Activated T-cell treated with anti-CD3 and anti-CD28 coated beads, Interleukin-2, amount 50 U/mL, for 4 hours (primary cell): ENCODE measurements around the gene IFNE. TPM values are rescaled to one million over a fixed set of nuclear protein-coding genes. Genes with fewer than 3 reads are reported as not detected.

Source experiments
- ATAC-seq, 2 donors: fragments of 200-7000 bp; cut with Tn5 transposase; one replicate each; pipeline ENCODE4 v1.10.0; 2021
- DNase-seq: peaks from one replicate; pipeline ENCODE4 v3.0.0-alpha.2; 2020
- H3K27me3 Mint-ChIP-seq: one replicate; pipeline ENCODE4 v1.8.0; 2021; ENCODE audit warnings: low read depth, mixed read lengths
- H3K36me3 Mint-ChIP-seq: one replicate; pipeline ENCODE4 v1.8.0; 2022; ENCODE audit warnings: mixed read lengths; ENCODE audit not compliant: insufficient read depth
- H3K4me1 Mint-ChIP-seq: one replicate; pipeline ENCODE4 v1.8.0; 2021; ENCODE audit warnings: low read depth, mixed read lengths
- H3K4me3 Mint-ChIP-seq: one replicate; pipeline ENCODE4 v1.8.0; 2021; ENCODE audit warnings: mild to moderate bottlenecking, moderate library complexity, mixed read lengths
- H3K9me3 Mint-ChIP-seq: one replicate; pipeline ENCODE4 v1.8.0; 2021; ENCODE audit warnings: mixed read lengths
- total RNA-seq, 3 donors: library from RNA; stranded (reverse); gene quantifications; one replicate each; pipeline ENCODE4 v1.2.1, GENCODE V29; 2021

The IFNE gene
- total RNA-seq = not detected

- Mint-ChIP-seq H3K4me1 (no peaks in the 10 kb centered on the region), H3K36me3 (no peaks in the 10 kb centered on the region), H3K9me3 (peaks cover 13% of the 10 kb centered on the region), H3K4me3 (no peak within 1 kb of the TSS), H3K27me3 (peaks cover 8% of the 10 kb centered on the region)
- ATAC-seq = no peak
- no peak for DNase-seq
These were observed at the start of gene IFNE for GRCh38 chr9:21482213-21482612. Gene IFNE (minus strand): TSS chr9:21482313. CDS start chr9:21481694, 619 bp downstream.

GRCh38 chr9:21528123-21528808 lies 46.2 kb upstream of the IFNE start:
- peaks cover 21% of the 10 kb centered on the region for H3K27me3 Mint-ChIP-seq
- no peaks in the 10 kb centered on the region for H3K4me1 Mint-ChIP-seq

GRCh38 chr9:21527579-21527978 lies 45.5 kb upstream of the IFNE start:
- no peaks in the 10 kb centered on the region for H3K4me1 Mint-ChIP-seq

More at GRCh38 chr9:21528123-21528808, 46.2 kb upstream of the IFNE start:
- no peaks in the 10 kb centered on the region for H3K9me3 Mint-ChIP-seq
- DNase-seq (no peak), ATAC-seq (no peak)
- H3K36me3 Mint-ChIP-seq = peaks cover 24% of the 10 kb centered on the region
- H3K4me3 Mint-ChIP-seq = no peak overlapping the region

DNA sequence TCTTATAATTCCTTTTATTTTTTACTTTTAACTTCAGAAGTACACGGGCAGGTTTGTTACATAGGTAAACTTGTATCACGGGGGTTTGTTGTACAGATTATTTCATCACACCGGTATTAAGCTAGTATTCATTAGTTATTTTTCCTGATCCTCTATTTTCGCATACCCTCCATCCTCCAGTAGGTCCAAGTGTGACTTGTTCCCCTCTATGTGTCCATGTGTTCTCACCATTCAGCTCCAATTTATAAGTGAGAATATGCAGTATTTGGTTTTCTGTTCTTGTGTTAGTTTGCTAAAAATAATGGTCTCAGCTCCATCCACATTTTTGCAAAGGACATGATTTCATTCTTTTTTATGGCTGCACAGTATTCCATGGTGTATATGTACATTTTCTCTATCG lies 43.1 kb upstream of the IFNE start:
- Mint-ChIP-seq H3K27me3 (peaks cover 19% of the 10 kb centered on the region), H3K4me1 (no peaks in the 10 kb centered on the region), H3K36me3 (peaks cover 24% of the 10 kb centered on the region), H3K9me3 (no peaks in the 10 kb centered on the region), H3K4me3 (no peak overlapping the region)
- ATAC-seq (no peak), DNase-seq (no peak)

More at GRCh38 chr9:21527579-21527978, 45.5 kb upstream of the IFNE start:
- H3K9me3 Mint-ChIP-seq = no peaks in the 10 kb centered on the region
- DNase-seq = no peak
- H3K27me3 Mint-ChIP-seq = peaks cover 21% of the 10 kb centered on the region
- no peak for ATAC-seq
- no peak overlapping the region for H3K4me3 Mint-ChIP-seq
- H3K36me3 Mint-ChIP-seq = peaks cover 24% of the 10 kb centered on the region

DNA sequence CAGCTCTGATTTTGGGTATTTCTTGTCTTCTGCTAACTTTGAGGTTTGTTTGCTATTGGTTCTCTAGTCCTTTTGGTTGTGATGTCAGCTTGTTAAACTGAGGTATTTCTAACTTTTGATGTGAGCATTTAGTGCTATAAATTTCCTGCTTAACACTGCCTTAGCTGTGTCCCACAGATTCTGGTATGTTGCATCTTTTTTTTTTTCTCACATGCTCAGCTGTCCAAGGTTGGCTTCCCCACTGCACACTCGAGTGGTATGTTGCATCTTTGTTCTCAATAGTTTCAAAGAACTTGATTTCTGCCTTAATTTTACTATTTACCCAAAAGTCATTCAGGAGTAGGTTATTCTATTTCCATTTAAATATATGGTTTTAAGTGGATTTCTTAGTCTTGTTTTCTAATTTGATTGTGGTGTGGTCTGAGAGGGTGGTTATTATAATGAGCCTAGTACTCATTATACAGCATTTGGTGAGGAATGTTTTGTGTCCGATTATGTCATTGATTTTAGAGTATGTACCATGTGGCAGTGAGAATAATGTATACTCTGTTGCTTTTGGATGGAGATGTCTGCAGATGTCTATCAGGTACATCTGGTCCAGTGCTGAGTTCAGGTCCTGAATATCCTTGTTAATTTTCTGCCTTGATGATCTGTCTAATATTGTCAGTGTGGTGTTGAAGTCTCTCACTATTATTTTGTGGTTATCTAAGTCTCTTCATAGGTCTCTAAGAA lies 42.2 kb upstream of the IFNE start:
- peaks cover 19% of the 10 kb centered on the region for H3K27me3 Mint-ChIP-seq
- no peak overlapping the region for H3K4me3 Mint-ChIP-seq
- H3K4me1 Mint-ChIP-seq = no peaks in the 10 kb centered on the region
- H3K9me3 Mint-ChIP-seq = no peaks in the 10 kb centered on the region
- DNase-seq = no peak
- ATAC-seq = no peak
- peaks cover 24% of the 10 kb centered on the region for H3K36me3 Mint-ChIP-seq

- DNase-seq = no peak
- Mint-ChIP-seq H3K9me3 (no peaks in the 10 kb centered on the region), H3K27me3 (peaks cover 17% of the 10 kb centered on the region), H3K36me3 (peaks cover 19% of the 10 kb centered on the region), H3K4me1 (no peaks in the 10 kb centered on the region), H3K4me3 (no peak overlapping the region)
- no peak for ATAC-seq
These were observed 41.2 kb upstream of the IFNE start for GRCh38 chr9:21523021-21524014.

GRCh38 chr9:21522348-21522747 lies 40.2 kb upstream of the IFNE start:
- DNase-seq (no peak), ATAC-seq (no peak)
- Mint-ChIP-seq H3K4me3 (no peak overlapping the region), H3K9me3 (no peaks in the 10 kb centered on the region), H3K4me1 (no peaks in the 10 kb centered on the region), H3K27me3 (peaks cover 12% of the 10 kb centered on the region), H3K36me3 (peaks cover 19% of the 10 kb centered on the region)

GRCh38 chr9:21521448-21521847 lies 39.3 kb upstream of the IFNE start:
- peaks cover 5% of the 10 kb centered on the region for H3K27me3 Mint-ChIP-seq
- no peaks in the 10 kb centered on the region for H3K4me1 Mint-ChIP-seq
- H3K9me3 Mint-ChIP-seq = no peaks in the 10 kb centered on the region
- H3K36me3 Mint-ChIP-seq = peaks cover 14% of the 10 kb centered on the region
- ATAC-seq (no peak), DNase-seq (no peak)
- H3K4me3 Mint-ChIP-seq = no peak overlapping the region

DNA sequence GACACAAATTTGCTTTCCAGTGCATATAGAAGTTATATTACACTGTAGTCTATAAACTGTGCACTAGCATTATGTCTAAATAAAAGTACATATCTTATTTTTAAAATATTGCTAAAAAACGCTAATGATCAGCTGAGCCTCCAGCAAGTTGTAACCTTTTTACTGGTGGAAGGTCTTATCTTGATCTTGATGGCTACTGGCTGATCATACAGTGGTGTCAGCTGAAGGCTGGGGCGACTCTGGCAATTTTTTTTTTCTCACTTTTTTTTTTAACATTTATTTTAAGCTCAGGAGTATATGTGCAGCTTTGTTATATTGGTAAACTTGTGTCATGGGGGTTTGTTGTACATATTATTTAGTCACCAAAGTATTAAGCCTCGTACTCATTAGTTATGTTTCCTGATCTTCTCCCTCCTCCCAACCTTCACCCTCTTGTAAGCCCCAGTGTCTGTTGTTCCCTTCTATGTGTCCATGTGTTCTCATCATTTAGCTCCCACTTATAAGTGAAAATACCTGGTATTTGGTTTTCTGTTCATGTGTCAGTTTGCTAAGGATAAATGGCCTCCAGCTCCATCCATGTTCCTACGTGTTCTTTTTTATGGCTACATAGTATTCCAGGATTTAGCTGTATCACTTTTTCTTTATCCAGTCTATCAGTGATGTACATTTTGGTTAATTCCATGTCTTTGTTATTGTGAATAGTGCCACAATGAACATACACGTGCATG lies 38.6 kb upstream of the IFNE start:
- Mint-ChIP-seq H3K9me3 (no peaks in the 10 kb centered on the region), H3K4me3 (no peak overlapping the region), H3K36me3 (peaks cover 7% of the 10 kb centered on the region), H3K27me3 (peaks cover 2% of the 10 kb centered on the region), H3K4me1 (no peaks in the 10 kb centered on the region)
- no peak for DNase-seq
- no peak for ATAC-seq

GRCh38 chr9:21519855-21520434 lies 37.8 kb upstream of the IFNE start:
- ATAC-seq = no peak
- Mint-ChIP-seq H3K4me3 (no peak overlapping the region), H3K9me3 (no peaks in the 10 kb centered on the region), H3K36me3 (peaks cover 4% of the 10 kb centered on the region), H3K27me3 (no peaks in the 10 kb centered on the region), H3K4me1 (no peaks in the 10 kb centered on the region)
- DNase-seq = no peak

DNA sequence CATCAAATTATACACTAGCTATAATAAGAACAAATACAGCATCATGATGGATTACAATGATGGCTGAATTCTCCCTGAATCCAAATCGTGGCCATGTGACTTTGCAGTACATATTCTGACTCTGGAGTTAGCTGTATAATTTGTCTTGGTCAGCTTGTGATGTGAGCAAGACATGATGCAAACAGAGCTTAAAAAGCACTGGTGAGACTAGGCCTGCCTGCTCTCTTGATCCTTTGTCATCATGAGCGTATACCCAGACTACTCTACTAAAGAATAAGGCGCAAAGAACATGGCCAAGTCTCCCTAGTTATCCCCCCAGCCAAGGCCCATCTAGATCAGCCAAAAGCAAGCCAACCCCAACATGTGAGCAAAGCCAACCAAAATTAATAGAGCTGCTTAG lies 34.7 kb upstream of the IFNE start:
- ATAC-seq (no peak), DNase-seq (no peak)
- no peaks in the 10 kb centered on the region for H3K27me3 Mint-ChIP-seq
- no peaks in the 10 kb centered on the region for H3K4me1 Mint-ChIP-seq
- H3K4me3 Mint-ChIP-seq = no peak overlapping the region
- H3K9me3 Mint-ChIP-seq = no peaks in the 10 kb centered on the region
- H3K36me3 Mint-ChIP-seq = peaks cover 4% of the 10 kb centered on the region

DNA sequence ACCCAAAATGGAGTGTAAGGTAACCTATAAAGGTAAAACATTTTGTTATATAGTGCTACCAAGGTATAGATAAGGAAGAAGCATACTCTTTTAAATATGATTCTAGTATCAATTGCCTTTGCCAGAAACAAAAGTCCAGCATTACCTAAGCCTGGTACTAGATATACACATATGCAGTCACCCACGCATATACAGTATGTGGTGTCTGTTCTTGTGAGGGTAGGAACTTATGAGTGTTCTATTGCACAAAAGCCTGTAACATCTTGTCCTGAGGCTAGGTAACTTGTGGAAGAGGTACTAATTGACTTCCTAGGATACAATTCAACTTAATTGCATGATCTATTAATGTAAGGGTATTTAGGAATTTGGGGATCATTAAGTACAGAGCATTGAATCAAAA lies 31.3 kb upstream of the IFNE start:
- ATAC-seq = no peak
- Mint-ChIP-seq H3K36me3 (peaks cover 7% of the 10 kb centered on the region), H3K27me3 (no peaks in the 10 kb centered on the region), H3K4me3 (no peak overlapping the region), H3K4me1 (no peaks in the 10 kb centered on the region), H3K9me3 (no peaks in the 10 kb centered on the region)
- no peak for DNase-seq

- DNase-seq = no peak
- H3K36me3 Mint-ChIP-seq = peaks cover 3% of the 10 kb centered on the region
- ATAC-seq = no peak
These were observed 28.7 kb upstream of the IFNE start for GRCh38 chr9:21510806-21511205.

More at GRCh38 chr9:21510806-21511205, 28.7 kb upstream of the IFNE start:
- Mint-ChIP-seq H3K27me3 (peaks cover 3% of the 10 kb centered on the region), H3K9me3 (no peaks in the 10 kb centered on the region), H3K4me1 (peaks cover 8% of the 10 kb centered on the region), H3K4me3 (no peak overlapping the region)
